Ascending aorta (tissue), 2 donors: ENCODE measurements around the gene SOX5. TPM values are rescaled to one million over a fixed set of nuclear protein-coding genes. Genes with fewer than 3 reads are reported as not detected.

Experiments used
- DNase-seq, 2 donors: peaks; one replicate each; pipeline ENCODE4 v3.0.0-alpha.2; 2019; ENCODE audit warnings: low spot score in 2 of 2
- H3K27ac ChIP-seq, 2 donors: fragments of 200-600 bp; sonication (generic); one replicate each; pipeline ENCODE4 v1.5.1; 2016 to 2017; ENCODE audit warnings: mild to moderate bottlenecking in 1 of 2
- H3K27me3 ChIP-seq: fragments of 200-600 bp; sonication (generic); one replicate; pipeline ENCODE4 v1.5.1; 2017
- H3K36me3 ChIP-seq, 2 donors: fragments of 200-600 bp; sonication (generic); one replicate each; pipeline ENCODE4 v1.5.1; 2016
- H3K4me1 ChIP-seq, 2 donors: fragments of 200-600 bp; sonication (generic); one replicate each; pipeline ENCODE4 v1.5.1; 2016 to 2017; ENCODE audit warnings: mild to moderate bottlenecking in 1 of 2
- H3K4me3 ChIP-seq, 2 donors: fragments of 200-600 bp; sonication (generic); one replicate each; pipeline ENCODE4 v1.5.1; 2016 to 2017; ENCODE audit warnings: mild to moderate bottlenecking in 1 of 2
- H3K9me3 ChIP-seq, 2 donors: fragments of 200-600 bp; sonication (generic); one replicate each; pipeline ENCODE4 v1.5.1; 2016
- intact Hi-C: fragments of 100-400 bp; cut with DNase I; formaldehyde crosslinking; loops from one replicate; pipeline ENCODE4 v1.15.1; 2023
- total RNA-seq: library from RNA; depleted of rRNA; stranded (reverse); fragments of >200 nt; gene quantifications from one replicate; pipeline ENCODE4 v1.1.0, GENCODE V29; 2016
- TF ChIP-seq, protein P1 (sequence below), 3 experiments: fragments of 200-600 bp in 2 of 3; fragments of 450-650 bp in 1 of 3; sonication (generic) in 2 of 3; IDR thresholded peaks; one replicate each; pipeline ENCODE4 v1.5.1; 2016 to 2019; ENCODE audit warnings: antibody characterized with exemption in 3 of 3, mild to moderate bottlenecking in 1 of 3, moderate library complexity in 1 of 3

Gene SOX5
- total RNA-seq, 1 donor from 2014 or later = 18.2 TPM

DNA sequence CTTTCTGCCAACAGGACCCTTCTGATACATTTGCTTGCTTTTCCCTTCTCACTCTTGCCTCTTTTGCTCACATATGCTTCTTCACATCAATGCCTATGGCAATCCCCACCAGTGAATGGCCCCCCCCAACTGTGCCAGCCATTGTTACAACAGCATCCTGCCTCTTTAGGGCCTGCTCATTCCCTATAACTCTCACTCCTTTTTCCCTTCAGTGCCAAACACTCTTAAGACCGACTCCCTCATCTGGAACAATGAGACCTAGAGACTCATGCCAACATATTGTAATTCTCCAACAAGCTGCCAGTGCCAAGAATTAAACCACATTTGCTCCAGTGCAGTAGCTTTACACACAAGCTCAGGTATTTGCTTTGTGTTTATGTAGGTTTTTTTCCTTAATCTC is 189.0 kb downstream of the SOX5 start:
- no peaks in the 10 kb centered on the region for H3K36me3 ChIP-seq
- H3K9me3 ChIP-seq = no peaks in the 10 kb centered on the region
- H3K4me1 ChIP-seq = no peaks in the 10 kb centered on the region
- no peak overlapping the region for H3K4me3 ChIP-seq
- TF ChIP-seq, protein P1, sequence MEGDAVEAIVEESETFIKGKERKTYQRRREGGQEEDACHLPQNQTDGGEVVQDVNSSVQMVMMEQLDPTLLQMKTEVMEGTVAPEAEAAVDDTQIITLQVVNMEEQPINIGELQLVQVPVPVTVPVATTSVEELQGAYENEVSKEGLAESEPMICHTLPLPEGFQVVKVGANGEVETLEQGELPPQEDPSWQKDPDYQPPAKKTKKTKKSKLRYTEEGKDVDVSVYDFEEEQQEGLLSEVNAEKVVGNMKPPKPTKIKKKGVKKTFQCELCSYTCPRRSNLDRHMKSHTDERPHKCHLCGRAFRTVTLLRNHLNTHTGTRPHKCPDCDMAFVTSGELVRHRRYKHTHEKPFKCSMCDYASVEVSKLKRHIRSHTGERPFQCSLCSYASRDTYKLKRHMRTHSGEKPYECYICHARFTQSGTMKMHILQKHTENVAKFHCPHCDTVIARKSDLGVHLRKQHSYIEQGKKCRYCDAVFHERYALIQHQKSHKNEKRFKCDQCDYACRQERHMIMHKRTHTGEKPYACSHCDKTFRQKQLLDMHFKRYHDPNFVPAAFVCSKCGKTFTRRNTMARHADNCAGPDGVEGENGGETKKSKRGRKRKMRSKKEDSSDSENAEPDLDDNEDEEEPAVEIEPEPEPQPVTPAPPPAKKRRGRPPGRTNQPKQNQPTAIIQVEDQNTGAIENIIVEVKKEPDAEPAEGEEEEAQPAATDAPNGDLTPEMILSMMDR (IDR thresholded peaks at IDR 0.05) = no peak
- no peak overlapping the region for H3K27ac ChIP-seq
- intact Hi-C loops = no loop called here
- no peak for DNase-seq
- H3K27me3 ChIP-seq = no peaks in the 10 kb centered on the region

DNA sequence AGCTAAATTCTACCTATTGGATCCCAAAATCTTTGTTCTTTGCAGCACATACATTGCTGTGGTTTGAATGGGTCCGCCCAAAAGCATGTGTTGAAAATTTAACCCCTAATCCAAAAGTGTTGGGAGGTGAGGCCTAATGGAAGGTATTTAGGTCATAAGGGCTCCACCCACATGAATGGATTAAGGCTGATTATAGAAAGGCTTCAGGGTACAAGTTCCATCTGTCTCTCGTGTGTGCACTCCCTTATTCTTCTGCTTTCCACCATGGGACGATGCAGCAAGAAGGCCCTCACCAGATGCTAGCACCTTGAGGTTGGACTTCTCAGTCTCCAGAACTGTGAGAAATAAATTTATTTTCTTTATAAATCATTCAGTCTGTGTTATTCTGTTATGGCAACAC is 190.9 kb downstream of the SOX5 start:
- H3K9me3 ChIP-seq = no peaks in the 10 kb centered on the region
- TF ChIP-seq, protein P1 (IDR thresholded peaks at IDR 0.05) = no peak
- DNase-seq = no peak
- H3K4me1 ChIP-seq = no peaks in the 10 kb centered on the region
- no peaks in the 10 kb centered on the region for H3K36me3 ChIP-seq
- no peak overlapping the region for H3K4me3 ChIP-seq
- H3K27ac ChIP-seq = no peak overlapping the region
- no peaks in the 10 kb centered on the region for H3K27me3 ChIP-seq
- intact Hi-C loops = no loop called here

DNA sequence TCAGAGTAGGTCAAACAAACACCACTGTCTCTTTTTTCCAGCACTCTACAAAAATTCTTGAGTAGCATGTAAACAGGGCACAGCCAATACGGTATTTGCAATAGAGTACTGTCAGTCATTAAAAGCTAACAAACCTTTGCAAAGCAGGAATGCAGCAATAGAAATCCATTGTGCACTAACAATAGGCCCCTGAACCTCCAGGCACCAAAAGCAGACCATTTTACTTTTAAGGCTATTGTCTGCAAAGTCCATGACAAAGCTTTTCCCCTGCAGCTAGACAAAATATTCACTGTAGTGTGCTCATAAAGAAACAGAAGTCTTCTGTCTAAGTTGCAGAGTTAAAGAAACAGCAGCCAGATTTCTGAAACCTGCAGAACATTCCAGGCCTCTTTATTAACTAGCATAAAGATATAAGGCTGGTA is 191.9 kb downstream of the SOX5 start:
- TF ChIP-seq, protein P1 (IDR thresholded peaks at IDR 0.05) = no peak
- intact Hi-C loops = no loop called here
- Histone ChIP-seq H3K36me3 (no peaks in the 10 kb centered on the region), H3K27ac (no peak overlapping the region), H3K9me3 (no peaks in the 10 kb centered on the region), H3K4me1 (no peaks in the 10 kb centered on the region), H3K27me3 (no peaks in the 10 kb centered on the region), H3K4me3 (no peak overlapping the region)
- DNase-seq = no peak

DNA sequence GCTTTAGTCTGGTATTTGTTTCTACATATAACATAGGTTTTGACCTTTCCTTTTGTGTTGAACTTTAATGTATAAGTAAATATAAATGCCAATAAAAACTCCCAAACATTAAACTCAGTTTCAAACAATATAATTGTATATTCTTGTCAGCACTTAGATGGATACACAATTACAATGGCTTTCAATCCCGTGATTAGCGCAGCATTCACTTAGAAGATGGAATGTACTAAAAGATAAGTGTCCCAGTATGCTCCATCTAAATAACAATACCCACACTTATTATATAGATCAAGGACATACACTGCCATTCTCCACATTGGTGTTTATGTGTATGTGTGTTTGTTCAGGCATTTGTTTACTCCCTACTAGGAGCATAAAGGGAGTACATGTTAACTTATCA is 193.1 kb downstream of the SOX5 start:
- H3K27ac ChIP-seq = no peak overlapping the region
- intact Hi-C loops = no loop called here
- DNase-seq = no peak
- no peaks in the 10 kb centered on the region for H3K4me1 ChIP-seq
- TF ChIP-seq, protein P1 (IDR thresholded peaks at IDR 0.05) = no peak
- H3K36me3 ChIP-seq = no peaks in the 10 kb centered on the region
- no peaks in the 10 kb centered on the region for H3K27me3 ChIP-seq
- H3K9me3 ChIP-seq = no peaks in the 10 kb centered on the region
- H3K4me3 ChIP-seq = no peak overlapping the region

DNA sequence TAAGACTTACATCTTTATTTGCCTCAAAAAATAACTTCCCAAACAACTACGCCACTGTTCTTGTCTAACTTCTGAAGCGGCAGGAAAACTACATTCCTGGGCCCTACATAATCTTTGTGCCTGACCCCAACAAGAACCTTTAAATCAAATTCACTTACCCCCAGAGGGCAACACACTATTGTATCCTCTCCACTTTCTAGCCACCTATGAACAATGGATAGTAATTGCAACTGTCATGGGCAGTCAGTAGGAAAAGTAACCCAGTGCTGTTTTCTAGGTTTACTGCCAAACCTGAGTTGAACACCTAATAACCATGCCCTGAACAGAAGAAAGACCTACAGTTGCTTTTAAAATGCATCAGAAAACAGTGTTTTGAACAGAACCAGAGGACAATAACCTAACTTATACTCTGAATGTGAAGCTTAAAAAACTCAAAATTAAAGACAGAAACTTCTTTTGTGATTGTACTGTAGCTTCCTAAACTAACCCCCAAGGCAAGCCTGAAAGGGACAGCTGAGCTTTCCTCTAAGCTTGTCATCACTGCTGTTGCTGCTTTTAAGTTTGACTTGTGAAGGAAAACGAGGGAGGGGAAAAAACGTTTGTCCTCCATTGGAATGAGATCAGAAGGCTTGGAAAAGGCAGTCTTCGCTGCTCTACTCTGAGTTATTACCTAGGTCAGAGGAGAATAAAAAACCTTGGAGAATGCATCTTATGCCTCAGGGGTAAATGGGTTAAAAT is 195.7 kb downstream of the SOX5 start:
- intact Hi-C loops = no loop called here
- Histone ChIP-seq H3K27me3 (no peaks in the 10 kb centered on the region), H3K4me3 (no peak overlapping the region), H3K36me3 (no peaks in the 10 kb centered on the region), H3K4me1 (no peaks in the 10 kb centered on the region), H3K9me3 (no peaks in the 10 kb centered on the region), H3K27ac (no peak overlapping the region)
- DNase-seq = no peak
- TF ChIP-seq, protein P1 (IDR thresholded peaks at IDR 0.05) = no peak
